BJ (cell line): ENCODE results near the gene RTL5. TPM values are rescaled to one million over a fixed set of nuclear protein-coding genes. Genes with fewer than 3 reads are reported as not detected.

Experiments
- CTCF ChIA-PET: fragments of 350-600 bp; formaldehyde crosslinking; extraction: SDS; loops from one replicate; lab custom pipeline; 2021; ENCODE audit warnings: antibody characterized with exemption, inconsistent platforms; lab: Yijun Ruan, JAX
- POLR2A ChIA-PET: fragments of 300-600 bp; sonication (Branson Sonifier 250); formaldehyde crosslinking; extraction: SDS; loops from one replicate; lab custom pipeline; 2021; ENCODE audit warnings: antibody characterized with exemption; lab: Charles Lee
- DNase-seq: peaks from one replicate; pipeline ENCODE4 v3.0.0-alpha.2; 2011; ENCODE audit warnings: low read depth
- H3K27me3 ChIP-seq: 2 replicates; pipeline ENCODE4 v1.6.0; 2011; ENCODE audit warnings: low read length; ENCODE audit not compliant: control insufficient read depth, insufficient read depth
- H3K36me3 ChIP-seq: 2 replicates; pipeline ENCODE4 v1.5.1; 2011; ENCODE audit warnings: low read length; ENCODE audit not compliant: control insufficient read depth, insufficient read depth
- H3K4me3 ChIP-seq: 2 replicates; pipeline ENCODE4 v1.5.1; 2011; ENCODE audit warnings: low read depth, mild to moderate bottlenecking, control low read depth, low read length
- polyA plus RNA-seq: library from polyadenylated mRNA; depleted of rRNA; stranded (reverse); fragments of >200 nt; gene quantifications from 2 replicates; pipeline ENCODE4 v1.2.3, GENCODE V29; 2011
- TF ChIP-seq, protein P1 (sequence below): IDR thresholded peaks from 2 replicates; pipeline ENCODE4 v1.5.1; 2011; ENCODE audit warnings: low read depth, mild to moderate bottlenecking, control low read depth, inconsistent platforms, low read length, moderate library complexity; ENCODE audit not compliant: insufficient read depth

RTL5 gene
- polyA plus RNA-seq, 1 experiment, result 1.5 TPM

DNA sequence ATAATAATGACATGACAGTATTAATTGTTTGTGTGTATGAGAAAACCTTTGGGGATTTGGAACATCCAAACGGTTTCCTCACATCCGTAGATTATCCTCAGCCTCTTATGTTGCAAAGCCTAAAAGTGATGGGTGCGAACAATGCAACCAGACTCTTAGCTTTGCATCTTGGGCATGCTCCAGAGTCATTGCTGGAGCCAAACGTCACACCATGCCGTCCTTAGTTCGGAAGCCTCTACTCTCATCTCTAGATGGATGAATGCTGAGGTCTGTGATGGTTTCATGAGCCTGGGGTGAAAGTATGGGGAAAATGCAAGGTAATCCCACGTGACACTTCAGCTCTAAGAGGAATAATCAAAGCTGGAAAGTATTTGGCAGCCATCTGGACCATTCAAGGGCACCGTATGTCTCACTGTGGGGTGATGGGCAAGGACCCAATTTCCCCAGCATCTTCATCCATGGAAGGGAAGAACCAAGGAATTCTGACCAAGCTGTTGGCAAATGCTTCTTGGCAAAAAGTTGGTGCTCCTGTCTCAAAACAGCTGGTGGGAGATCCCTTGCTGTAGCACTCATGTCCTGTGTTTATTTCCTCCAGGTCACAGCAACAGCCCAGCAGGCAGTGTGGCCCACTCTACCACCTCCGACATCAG lies 6.3 kb upstream of the RTL5 start:
- H3K36me3 ChIP-seq, result peaks cover 1% of the 10 kb centered on the region; the same call in 1 of the 2 replicates
- no peak for DNase-seq
- no peaks in the 10 kb centered on the region for H3K27me3 ChIP-seq
- no peak overlapping the region for H3K4me3 ChIP-seq
- ChIA-PET CTCF (no interaction called here), POLR2A (no interaction called here)
- TF ChIP-seq, protein P1, sequence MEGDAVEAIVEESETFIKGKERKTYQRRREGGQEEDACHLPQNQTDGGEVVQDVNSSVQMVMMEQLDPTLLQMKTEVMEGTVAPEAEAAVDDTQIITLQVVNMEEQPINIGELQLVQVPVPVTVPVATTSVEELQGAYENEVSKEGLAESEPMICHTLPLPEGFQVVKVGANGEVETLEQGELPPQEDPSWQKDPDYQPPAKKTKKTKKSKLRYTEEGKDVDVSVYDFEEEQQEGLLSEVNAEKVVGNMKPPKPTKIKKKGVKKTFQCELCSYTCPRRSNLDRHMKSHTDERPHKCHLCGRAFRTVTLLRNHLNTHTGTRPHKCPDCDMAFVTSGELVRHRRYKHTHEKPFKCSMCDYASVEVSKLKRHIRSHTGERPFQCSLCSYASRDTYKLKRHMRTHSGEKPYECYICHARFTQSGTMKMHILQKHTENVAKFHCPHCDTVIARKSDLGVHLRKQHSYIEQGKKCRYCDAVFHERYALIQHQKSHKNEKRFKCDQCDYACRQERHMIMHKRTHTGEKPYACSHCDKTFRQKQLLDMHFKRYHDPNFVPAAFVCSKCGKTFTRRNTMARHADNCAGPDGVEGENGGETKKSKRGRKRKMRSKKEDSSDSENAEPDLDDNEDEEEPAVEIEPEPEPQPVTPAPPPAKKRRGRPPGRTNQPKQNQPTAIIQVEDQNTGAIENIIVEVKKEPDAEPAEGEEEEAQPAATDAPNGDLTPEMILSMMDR, result no peak

DNA sequence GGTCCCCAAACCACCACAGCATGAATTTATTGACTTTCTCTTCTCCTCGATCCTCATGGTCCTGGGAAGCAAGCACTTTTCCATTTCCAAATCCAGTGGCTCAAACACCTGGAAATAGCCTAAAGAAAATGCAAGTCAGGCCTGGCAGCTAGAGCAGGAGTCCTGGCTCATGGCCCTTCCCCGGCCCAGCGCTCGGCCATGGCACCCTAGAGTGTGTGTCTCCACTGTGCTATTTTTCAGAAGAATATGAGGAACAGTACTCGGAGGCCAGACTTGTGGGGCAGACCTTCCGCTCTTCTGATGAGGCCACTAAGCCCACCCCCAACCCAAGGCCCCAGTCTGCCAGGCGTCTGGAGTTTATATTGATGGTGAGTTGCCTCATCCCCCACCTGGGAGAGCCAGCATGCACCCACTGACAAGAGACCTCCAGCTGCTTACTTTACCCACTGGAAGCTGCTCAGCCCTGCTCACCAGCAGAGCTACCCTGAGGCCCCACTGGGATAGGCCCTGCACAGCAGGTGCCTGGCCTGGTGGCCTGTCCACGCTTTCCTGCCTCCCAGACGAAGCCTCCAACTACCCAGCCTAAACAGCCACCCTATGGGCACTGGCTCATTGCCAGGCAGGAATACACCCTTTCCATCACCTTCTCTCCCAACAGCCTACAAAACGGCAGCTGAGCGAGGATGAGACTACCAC lies 2.3 kb upstream of the RTL5 start:
- POLR2A ChIA-PET, result no interaction called here

DNA sequence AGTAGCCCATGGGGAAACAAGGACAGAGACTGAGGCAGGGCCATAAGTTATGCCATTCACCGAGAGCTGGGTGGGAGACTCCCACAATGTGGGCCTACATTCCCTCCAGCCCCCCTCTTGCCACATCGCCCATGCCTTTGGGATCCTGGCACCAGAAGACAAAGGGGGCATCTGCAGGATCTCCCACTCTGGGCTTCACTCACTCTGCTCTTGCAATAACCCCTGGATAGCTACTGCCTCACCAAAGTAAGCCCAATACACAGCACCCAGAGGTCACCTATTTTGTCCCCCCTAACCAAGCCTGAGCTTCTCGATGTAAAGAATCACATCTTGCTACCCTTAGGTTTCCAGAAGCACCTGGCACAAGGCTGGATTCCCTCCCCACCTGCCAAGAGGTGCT lies 741 bp upstream of the RTL5 start:
- Histone ChIP-seq H3K4me3 (peak overlapping the region; percentile 54), H3K27me3 (no peaks in the 10 kb centered on the region), H3K36me3 (no peaks in the 10 kb centered on the region)
- POLR2A ChIA-PET, result no interaction called here
- CTCF ChIA-PET, result interaction anchor here (1.8 kb wide), 1 partner anchor 113 kb away, joined by 4 read pairs; no protein-coding TSS in a partner anchor
- TF ChIP-seq, protein P1, result no peak
- no peak for DNase-seq

More for the DNA sequence above, 2.3 kb upstream of the RTL5 start:
- CTCF ChIA-PET, result no interaction called here
- no peak overlapping the region for H3K4me3 ChIP-seq
- TF ChIP-seq, protein P1, result no peak
- H3K36me3 ChIP-seq, result no peaks in the 10 kb centered on the region; the same call in 1 of the 2 replicates
- DNase-seq, result no peak
- no peaks in the 10 kb centered on the region for H3K27me3 ChIP-seq

DNA sequence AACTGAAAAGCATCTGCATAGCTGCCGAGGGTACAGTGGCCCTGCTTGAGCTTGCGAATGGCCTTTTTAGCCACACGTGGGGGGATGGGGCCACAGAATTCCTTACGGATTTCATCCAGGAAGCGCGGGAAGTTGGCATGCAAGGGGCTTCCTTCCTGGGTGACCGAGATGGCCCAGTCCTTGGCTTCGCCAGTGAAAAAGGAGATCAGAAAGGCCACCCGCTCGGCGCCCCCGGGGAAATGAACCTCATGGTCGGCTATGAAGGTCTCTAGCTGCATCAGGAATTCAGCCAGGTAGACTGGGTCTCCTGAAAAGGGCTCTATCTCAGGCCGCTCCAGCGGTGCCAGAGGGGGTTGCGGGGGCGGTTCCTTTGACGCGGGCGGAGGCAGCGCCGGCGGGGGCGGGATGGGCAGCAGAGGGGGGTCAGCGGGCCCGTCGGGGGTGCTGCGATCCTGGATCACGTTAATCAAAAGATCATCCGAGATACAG lies 909 bp downstream of the RTL5 start:
- POLR2A ChIA-PET, result interaction anchor here (0.6 kb wide), 1 partner anchor 112 kb away, joined by 13 read pairs; no protein-coding TSS in a partner anchor
- no peaks in the 10 kb centered on the region for H3K27me3 ChIP-seq
- TF ChIP-seq, protein P1, result no peak
- peak overlapping the region; percentile 54 for H3K4me3 ChIP-seq
- CTCF ChIA-PET, result interaction anchor here (1.2 to 1.8 kb wide), 5 partner anchors 22 to 129 kb away, joined by 3 to 5 read pairs (median 4); no protein-coding TSS in a partner anchor
- H3K36me3 ChIP-seq, result no peaks in the 10 kb centered on the region
- DNase-seq, result no peak

DNA sequence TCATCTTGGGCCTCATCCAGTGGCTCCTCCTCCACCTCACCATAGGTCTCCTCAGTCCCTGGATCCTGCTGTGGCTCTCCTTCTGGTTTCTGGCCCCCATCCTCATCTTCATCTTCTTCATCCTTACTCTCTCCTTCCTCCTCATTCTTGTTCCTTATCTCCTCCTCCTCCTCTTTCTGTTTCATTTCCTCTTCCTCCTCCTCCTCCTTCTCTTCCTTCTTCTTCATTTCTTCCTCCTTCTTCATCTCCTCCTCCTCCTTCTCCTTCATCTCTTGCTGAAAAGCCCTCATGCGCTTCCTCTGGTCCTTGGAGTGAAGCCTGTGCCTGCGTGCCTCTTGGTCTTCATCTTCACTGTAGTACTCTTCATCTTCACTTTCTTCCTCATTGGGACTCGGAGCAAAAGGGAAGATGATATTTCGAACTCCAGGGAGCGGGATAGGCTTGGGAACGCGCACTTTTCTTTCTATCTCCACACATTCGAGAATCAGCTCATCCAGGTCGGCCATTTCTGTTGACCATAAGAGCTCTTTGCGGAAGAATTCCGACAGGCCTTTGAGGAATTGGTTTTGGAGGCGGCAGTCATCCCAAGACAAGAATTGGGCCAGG lies 1.5 kb downstream of the RTL5 start:
- H3K36me3 ChIP-seq, result no peaks in the 10 kb centered on the region
- H3K4me3 ChIP-seq, result no peak overlapping the region
- POLR2A ChIA-PET, result no interaction called here
- no peak for DNase-seq
- CTCF ChIA-PET, result interaction anchor here (1.3 to 1.4 kb wide), 3 partner anchors 23 to 128 kb away, joined by 3 to 5 read pairs (median 5); no protein-coding TSS in a partner anchor
- no peaks in the 10 kb centered on the region for H3K27me3 ChIP-seq
- TF ChIP-seq, protein P1, result no peak
